Measurements from ENCODE around the gene RNU1-2. TPM values are rescaled to one million over a fixed set of nuclear protein-coding genes. Genes with fewer than 3 reads are reported as not detected.
"Not testable (repeated sequence)": the region's sequence is repeated elsewhere in the genome, so short reads cannot be mapped to it uniquely, and the experiment has no call there.

The RNU1-2 gene
- total and polyA plus RNA-seq, 4 experiments from 2014 or later = 3,010 to 3,866 TPM; not detected in 2

GRCh38 chr1:16866926-16867707 is 28.7 kb upstream of the RNU1-2 start:
- H3K36me3 Mint-ChIP-seq; CTCF ChIA-PET (ENCODE audit: partially characterized antibody); H3K9me3 ChIP-seq (ENCODE audit: control insufficient read depth in 1 of 2, low read length in 2 of 2); H3K27ac ChIP-seq (ENCODE audit: low read depth, low read length); H3K36me3 ChIP-seq (ENCODE audit: insufficient read depth, low read length); DNase-seq; H3K4me1 ChIP-seq (ENCODE audit: insufficient read depth, low read length); H3K4me3 ChIP-seq (ENCODE audit: low read length in 2 of 2); POLR2A ChIA-PET (ENCODE audit: partially characterized antibody); H3K4me3 Mint-ChIP-seq; H3K27me3 Mint-ChIP-seq; H3K27ac Mint-ChIP-seq; intact Hi-C loops (cut with micrococcal nuclease); H3K27me3 ChIP-seq (ENCODE audit: insufficient read depth, low read length); H3K9me3 Mint-ChIP-seq; H3K4me1 Mint-ChIP-seq: not testable (repeated sequence)

DNA sequence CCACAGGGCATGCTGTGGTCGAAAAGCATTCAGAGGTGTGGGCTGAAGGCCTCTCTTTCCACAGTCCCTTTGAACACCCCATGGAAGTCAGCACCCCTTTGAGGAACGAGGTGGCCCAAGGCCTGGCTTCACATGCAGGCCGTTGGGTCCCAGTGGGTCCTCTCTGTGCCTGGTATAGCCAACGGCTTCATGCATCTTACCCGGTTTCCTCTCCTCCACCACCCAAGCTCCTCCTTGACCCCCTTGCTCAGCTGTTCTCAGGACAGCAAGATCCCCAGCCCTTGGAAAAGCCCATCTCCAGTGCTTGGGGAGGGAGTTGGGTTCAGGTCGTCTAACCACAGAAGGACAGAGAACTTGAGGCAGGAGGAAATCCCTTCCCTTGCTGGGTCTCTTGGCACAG is 27.0 kb upstream of the RNU1-2 start:
- H3K27ac Mint-ChIP-seq; CTCF ChIA-PET (ENCODE audit: partially characterized antibody): not testable (repeated sequence)

DNA sequence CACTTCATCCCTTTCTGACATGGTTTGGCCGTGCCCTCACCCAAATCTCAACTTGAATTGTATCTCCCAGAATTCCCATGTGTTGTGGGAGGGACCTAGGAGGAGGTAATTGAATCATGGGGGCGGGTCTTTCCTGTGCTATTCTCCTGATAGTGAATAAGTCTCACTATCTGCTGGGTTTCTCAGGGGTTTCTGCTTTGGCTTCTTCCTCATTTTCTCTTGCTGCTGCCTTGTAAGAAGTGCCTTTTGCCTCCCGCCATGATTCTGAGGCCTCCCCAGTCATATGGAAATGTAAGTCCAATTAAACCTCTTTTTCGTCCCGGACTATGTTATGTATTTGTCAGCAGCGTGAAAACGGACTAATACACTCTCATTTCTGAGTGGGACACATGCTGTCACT is 25.8 kb upstream of the RNU1-2 start:
- POLR2A ChIA-PET (ENCODE audit: partially characterized antibody); H3K4me1 ChIP-seq (ENCODE audit: insufficient read depth, low read length); DNase-seq; H3K27ac ChIP-seq (ENCODE audit: low read depth, low read length); CTCF ChIA-PET (ENCODE audit: partially characterized antibody); H3K9me3 ChIP-seq (ENCODE audit: control insufficient read depth in 1 of 2, low read length in 2 of 2); H3K4me3 ChIP-seq (ENCODE audit: low read length in 2 of 2); H3K9me3 Mint-ChIP-seq; H3K36me3 Mint-ChIP-seq; H3K36me3 ChIP-seq (ENCODE audit: insufficient read depth, low read length); H3K27ac Mint-ChIP-seq; H3K27me3 ChIP-seq (ENCODE audit: insufficient read depth, low read length); H3K4me3 Mint-ChIP-seq; intact Hi-C loops (cut with micrococcal nuclease): not testable (repeated sequence)
- Mint-ChIP-seq H3K27me3 (peaks cover 10% of the 10 kb centered on the region in 2 donors), H3K4me1 (peaks cover 1 to 19% (median 4%) of the 10 kb centered on the region in 4 donors)

More for the DNA sequence above, 27.0 kb upstream of the RNU1-2 start:
- H3K4me1 ChIP-seq (ENCODE audit: insufficient read depth, low read length); H3K36me3 Mint-ChIP-seq; H3K9me3 Mint-ChIP-seq; H3K27ac ChIP-seq (ENCODE audit: low read depth, low read length); H3K9me3 ChIP-seq (ENCODE audit: control insufficient read depth in 1 of 2, low read length in 2 of 2); H3K4me3 Mint-ChIP-seq; DNase-seq; H3K27me3 Mint-ChIP-seq; POLR2A ChIA-PET (ENCODE audit: partially characterized antibody); H3K36me3 ChIP-seq (ENCODE audit: insufficient read depth, low read length); H3K27me3 ChIP-seq (ENCODE audit: insufficient read depth, low read length); H3K4me3 ChIP-seq (ENCODE audit: low read length in 2 of 2); intact Hi-C loops (cut with micrococcal nuclease): not testable (repeated sequence)
- H3K4me1 Mint-ChIP-seq = peaks cover under 1 to 17% (median 3%) of the 10 kb centered on the region in 4 donors

DNA sequence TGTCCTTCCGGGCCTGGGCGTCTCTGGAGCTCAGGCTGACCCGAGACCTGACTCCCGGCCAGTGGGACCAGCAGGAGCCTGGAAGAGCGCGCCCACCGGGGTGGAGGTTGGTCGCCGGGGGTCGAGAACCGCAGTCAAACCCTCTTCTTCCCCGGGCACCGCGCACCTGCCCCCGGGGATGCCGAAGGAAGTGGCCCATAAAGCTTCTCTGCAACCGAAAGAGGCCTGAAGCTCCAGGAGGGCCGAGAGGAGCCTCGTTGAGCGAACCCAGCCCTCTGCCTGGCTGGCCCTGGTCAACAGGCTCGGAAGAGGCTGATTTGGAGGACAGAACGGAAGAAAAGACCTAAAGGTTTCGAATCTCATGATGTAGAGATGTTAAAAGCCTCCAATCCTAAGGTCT is 24.6 kb upstream of the RNU1-2 start:
- CTCF ChIA-PET (ENCODE audit: partially characterized antibody); H3K27me3 ChIP-seq (ENCODE audit: insufficient read depth, low read length); H3K4me1 ChIP-seq (ENCODE audit: insufficient read depth, low read length); H3K27ac ChIP-seq (ENCODE audit: low read depth, low read length); H3K4me3 ChIP-seq (ENCODE audit: low read length in 2 of 2); H3K36me3 ChIP-seq (ENCODE audit: insufficient read depth, low read length); H3K27ac Mint-ChIP-seq; POLR2A ChIA-PET (ENCODE audit: partially characterized antibody); H3K36me3 Mint-ChIP-seq; intact Hi-C loops (cut with micrococcal nuclease); H3K9me3 Mint-ChIP-seq; DNase-seq; H3K9me3 ChIP-seq (ENCODE audit: control insufficient read depth in 1 of 2, low read length in 2 of 2): not testable (repeated sequence)
- H3K4me1 Mint-ChIP-seq = peaks cover 1 to 19% (median 7%) of the 10 kb centered on the region in 4 donors
- H3K4me3 Mint-ChIP-seq = peak overlapping the region in 1 of 8 donors; percentile 46
- H3K27me3 Mint-ChIP-seq = peaks cover 19 to 20% of the 10 kb centered on the region in 2 donors

- intact Hi-C loops (cut with micrococcal nuclease); POLR2A ChIA-PET (ENCODE audit: partially characterized antibody): not testable (repeated sequence)
Observed at GRCh38 chr1:16872152-16873075, 23.4 kb upstream of the RNU1-2 start.

DNA sequence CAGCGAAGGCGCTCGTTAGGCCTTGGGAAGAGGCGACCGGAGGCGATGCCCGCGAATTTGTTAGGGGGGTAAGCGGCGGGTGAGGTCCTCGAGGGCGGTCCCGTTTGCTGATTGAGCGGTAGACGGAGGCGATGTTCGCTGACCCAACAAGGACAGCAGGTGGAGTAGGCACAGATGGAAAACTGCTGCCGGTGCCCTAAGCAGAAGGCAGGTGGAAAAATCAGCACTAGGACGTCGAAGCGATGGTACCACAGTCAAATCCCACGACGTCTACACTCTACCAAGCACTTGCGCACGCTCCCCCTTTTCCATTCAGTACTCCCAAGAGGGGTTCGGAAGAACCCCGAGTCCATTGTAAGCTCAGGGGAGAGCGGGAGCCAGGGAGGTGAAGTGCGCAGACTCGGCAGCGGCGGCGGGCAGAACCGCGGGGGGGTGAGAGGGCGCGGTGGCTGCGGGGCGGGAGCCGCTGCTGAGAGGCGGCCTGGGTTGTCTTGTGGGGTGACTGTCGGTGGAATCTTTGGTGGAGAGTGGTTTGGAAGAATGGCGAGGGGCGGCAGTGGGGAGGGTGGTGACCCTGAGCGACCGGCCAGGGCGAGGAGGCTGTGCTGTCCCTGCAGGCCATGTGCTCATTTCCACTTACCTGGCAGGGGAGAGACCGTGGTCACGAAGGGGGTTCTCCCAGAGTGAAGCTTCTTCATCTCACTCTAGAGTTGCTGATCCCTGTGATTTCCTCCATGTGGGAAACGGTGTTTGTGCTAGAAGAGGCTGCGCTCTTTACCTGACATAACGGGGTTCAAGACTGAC is 22.5 kb upstream of the RNU1-2 start:
- CTCF ChIA-PET (ENCODE audit: partially characterized antibody); H3K27ac ChIP-seq (ENCODE audit: low read depth, low read length); H3K9me3 Mint-ChIP-seq; H3K36me3 ChIP-seq (ENCODE audit: insufficient read depth, low read length); intact Hi-C loops (cut with micrococcal nuclease); H3K27me3 ChIP-seq (ENCODE audit: insufficient read depth, low read length); POLR2A ChIA-PET (ENCODE audit: partially characterized antibody); H3K36me3 Mint-ChIP-seq; H3K4me3 ChIP-seq (ENCODE audit: low read length in 2 of 2); H3K4me1 ChIP-seq (ENCODE audit: insufficient read depth, low read length); H3K9me3 ChIP-seq (ENCODE audit: control insufficient read depth in 1 of 2, low read length in 2 of 2): not testable (repeated sequence)
- Mint-ChIP-seq H3K4me3 (peak overlapping the region; percentile 72 to 89 (median 84)), H3K4me1 (peaks cover 1 to 19% (median 7%) of the 10 kb centered on the region in 4 donors), H3K27ac (peak overlapping the region in 1 of 7 donors; percentile 60), H3K27me3 (peaks cover 21 to 22% of the 10 kb centered on the region in 2 donors)
- peak in 3 of 5 donors; percentile 37 to 67 (median 44) for DNase-seq

More at GRCh38 chr1:16872152-16873075, 23.4 kb upstream of the RNU1-2 start:
- H3K36me3 Mint-ChIP-seq; H3K9me3 Mint-ChIP-seq; H3K36me3 ChIP-seq (ENCODE audit: insufficient read depth, low read length); H3K27ac ChIP-seq (ENCODE audit: low read depth, low read length); H3K4me3 ChIP-seq (ENCODE audit: low read length in 2 of 2); H3K4me1 ChIP-seq (ENCODE audit: insufficient read depth, low read length); H3K9me3 ChIP-seq (ENCODE audit: control insufficient read depth in 1 of 2, low read length in 2 of 2); CTCF ChIA-PET (ENCODE audit: partially characterized antibody); H3K27me3 ChIP-seq (ENCODE audit: insufficient read depth, low read length): not testable (repeated sequence)
- peaks cover 1 to 19% (median 7%) of the 10 kb centered on the region in 4 donors for H3K4me1 Mint-ChIP-seq
- H3K27ac Mint-ChIP-seq = peak overlapping the region in 4 of 7 donors; percentile 10 to 63 (median 60)
- peak overlapping the region; percentile 72 to 89 (median 84) for H3K4me3 Mint-ChIP-seq
- DNase-seq = peak in 3 of 5 donors; percentile 11 to 37 (median 32)
- H3K27me3 Mint-ChIP-seq = peaks cover 21 to 22% of the 10 kb centered on the region in 2 donors

Measured in CD4-positive, alpha-beta memory T cell (primary cell).